Measurements from ENCODE around the gene TAF10. TPM values are rescaled to one million over a fixed set of nuclear protein-coding genes. Genes with fewer than 3 reads are reported as not detected.

The TAF10 gene
- total and polyA plus RNA-seq, 2 of the 13 experiments (the other 11 are each of a cell fraction or from before 2014, with no cell fraction given): 71.3 to 134 TPM

DNA sequence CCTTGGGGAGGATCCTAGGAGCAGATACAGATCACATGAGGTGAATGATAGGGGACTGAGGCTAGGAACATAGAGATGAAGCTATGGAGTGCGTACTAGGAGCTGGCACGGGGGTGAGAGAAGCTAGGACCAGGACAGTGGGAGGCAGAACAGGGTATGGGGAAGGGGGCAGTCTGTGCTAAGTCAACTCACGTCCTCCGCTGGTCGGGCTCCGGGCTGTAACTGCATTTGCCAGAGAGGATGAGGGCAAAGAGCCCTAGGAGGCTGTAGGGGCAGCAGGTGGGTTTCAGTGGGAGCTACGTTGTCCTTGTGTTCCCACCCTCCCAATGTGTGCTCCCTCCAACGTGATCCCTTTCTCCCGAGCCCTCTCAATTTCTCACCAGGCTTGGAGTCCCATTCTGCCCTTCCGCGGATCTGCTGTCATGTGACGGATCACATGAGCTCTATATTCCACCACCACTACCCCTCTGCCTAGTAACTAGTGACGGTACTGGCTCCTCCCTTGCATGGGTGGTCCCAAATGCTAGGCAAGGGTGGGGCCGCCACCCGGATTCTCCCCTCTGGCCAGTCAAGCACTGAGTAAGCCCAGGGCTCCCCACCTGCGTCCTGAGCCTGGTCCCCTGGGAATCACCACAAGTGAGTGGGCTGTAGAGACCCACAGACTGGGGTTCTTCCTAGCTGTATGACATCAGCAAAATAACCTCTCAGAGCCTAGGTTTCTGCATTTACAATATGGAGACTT is 7.2 kb upstream of the TAF10 start, which contains the start of gene TPP1 (continued):
- TF ChIP-seq FOXM1 (CRISPR knock-in tag; IDR thresholded peaks at IDR 0.05): no peak
- no peak for TF ChIP-seq ZNF180 (CRISPR knock-in tag; IDR thresholded peaks at IDR 0.05; ENCODE audit: borderline replicate concordance, low read depth)
- no peak for TF ChIP-seq ZNF10 (CRISPR knock-in tag; IDR thresholded peaks at IDR 0.05; ENCODE audit: borderline replicate concordance, low read depth)
- peak; percentile 59 for TF ChIP-seq XRCC5 (optimal IDR thresholded peaks at IDR 0.05; ENCODE audit: low read length)
- TF ChIP-seq, protein P1, sequence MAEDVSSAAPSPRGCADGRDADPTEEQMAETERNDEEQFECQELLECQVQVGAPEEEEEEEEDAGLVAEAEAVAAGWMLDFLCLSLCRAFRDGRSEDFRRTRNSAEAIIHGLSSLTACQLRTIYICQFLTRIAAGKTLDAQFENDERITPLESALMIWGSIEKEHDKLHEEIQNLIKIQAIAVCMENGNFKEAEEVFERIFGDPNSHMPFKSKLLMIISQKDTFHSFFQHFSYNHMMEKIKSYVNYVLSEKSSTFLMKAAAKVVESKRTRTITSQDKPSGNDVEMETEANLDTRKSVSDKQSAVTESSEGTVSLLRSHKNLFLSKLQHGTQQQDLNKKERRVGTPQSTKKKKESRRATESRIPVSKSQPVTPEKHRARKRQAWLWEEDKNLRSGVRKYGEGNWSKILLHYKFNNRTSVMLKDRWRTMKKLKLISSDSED (CRISPR knock-in tag; IDR thresholded peaks at IDR 0.05): no peak
- peak; percentile 77 for TF ChIP-seq ELF1 (CRISPR knock-in tag; IDR thresholded peaks at IDR 0.05)
- TF ChIP-seq HNRNPUL1 (IDR thresholded peaks at IDR 0.05; ENCODE audit: low read depth, low read length): no peak
- TF ChIP-seq NCOR1 (IDR thresholded peaks at IDR 0.05; ENCODE audit: borderline replicate concordance, low read length): no peak
- TF ChIP-seq FIP1L1 (IDR thresholded peaks at IDR 0.05; ENCODE audit: borderline replicate concordance, insufficient read depth, low read depth, low read length): no peak
- TF ChIP-seq, protein P2, sequence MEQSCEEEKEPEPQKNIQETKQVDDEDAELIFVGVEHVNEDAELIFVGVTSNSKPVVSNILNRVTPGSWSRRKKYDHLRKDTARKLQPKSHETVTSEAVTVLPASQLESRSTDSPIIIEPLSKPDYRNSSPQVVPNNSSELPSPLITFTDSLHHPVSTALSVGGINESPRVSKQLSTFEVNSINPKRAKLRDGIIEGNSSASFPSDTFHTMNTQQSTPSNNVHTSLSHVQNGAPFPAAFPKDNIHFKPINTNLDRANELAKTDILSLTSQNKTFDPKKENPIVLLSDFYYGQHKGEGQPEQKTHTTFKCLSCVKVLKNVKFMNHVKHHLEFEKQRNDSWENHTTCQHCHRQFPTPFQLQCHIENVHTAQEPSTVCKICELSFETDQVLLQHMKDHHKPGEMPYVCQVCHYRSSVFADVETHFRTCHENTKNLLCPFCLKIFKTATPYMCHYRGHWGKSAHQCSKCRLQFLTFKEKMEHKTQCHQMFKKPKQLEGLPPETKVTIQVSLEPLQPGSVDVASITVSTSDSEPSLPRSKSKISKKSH (CRISPR knock-in tag; IDR thresholded peaks at IDR 0.05; ENCODE audit: borderline replicate concordance): no peak
- TF ChIP-seq ZNF772 (CRISPR knock-in tag; IDR thresholded peaks at IDR 0.05): 0 out of 2 replicates have a peak, but pooled peaks have one; percentile 64
- TF ChIP-seq KLF9 (CRISPR knock-in tag; IDR thresholded peaks at IDR 0.05; ENCODE audit: low read depth): no peak
- TF ChIP-seq, protein P3, sequence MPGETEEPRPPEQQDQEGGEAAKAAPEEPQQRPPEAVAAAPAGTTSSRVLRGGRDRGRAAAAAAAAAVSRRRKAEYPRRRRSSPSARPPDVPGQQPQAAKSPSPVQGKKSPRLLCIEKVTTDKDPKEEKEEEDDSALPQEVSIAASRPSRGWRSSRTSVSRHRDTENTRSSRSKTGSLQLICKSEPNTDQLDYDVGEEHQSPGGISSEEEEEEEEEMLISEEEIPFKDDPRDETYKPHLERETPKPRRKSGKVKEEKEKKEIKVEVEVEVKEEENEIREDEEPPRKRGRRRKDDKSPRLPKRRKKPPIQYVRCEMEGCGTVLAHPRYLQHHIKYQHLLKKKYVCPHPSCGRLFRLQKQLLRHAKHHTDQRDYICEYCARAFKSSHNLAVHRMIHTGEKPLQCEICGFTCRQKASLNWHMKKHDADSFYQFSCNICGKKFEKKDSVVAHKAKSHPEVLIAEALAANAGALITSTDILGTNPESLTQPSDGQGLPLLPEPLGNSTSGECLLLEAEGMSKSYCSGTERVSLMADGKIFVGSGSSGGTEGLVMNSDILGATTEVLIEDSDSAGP (CRISPR knock-in tag; IDR thresholded peaks at IDR 0.05; ENCODE audit: borderline replicate concordance): peak; percentile 76
- TF ChIP-seq YY1 (IDR thresholded peaks at IDR 0.05; ENCODE audit: insufficient read depth, insufficient replicate concordance, low read depth, low read length): no peak
- TF ChIP-seq YEATS4 (CRISPR knock-in tag; IDR thresholded peaks at IDR 0.05; ENCODE audit: borderline replicate concordance): peak; percentile 65
- TF ChIP-seq, protein P4, sequence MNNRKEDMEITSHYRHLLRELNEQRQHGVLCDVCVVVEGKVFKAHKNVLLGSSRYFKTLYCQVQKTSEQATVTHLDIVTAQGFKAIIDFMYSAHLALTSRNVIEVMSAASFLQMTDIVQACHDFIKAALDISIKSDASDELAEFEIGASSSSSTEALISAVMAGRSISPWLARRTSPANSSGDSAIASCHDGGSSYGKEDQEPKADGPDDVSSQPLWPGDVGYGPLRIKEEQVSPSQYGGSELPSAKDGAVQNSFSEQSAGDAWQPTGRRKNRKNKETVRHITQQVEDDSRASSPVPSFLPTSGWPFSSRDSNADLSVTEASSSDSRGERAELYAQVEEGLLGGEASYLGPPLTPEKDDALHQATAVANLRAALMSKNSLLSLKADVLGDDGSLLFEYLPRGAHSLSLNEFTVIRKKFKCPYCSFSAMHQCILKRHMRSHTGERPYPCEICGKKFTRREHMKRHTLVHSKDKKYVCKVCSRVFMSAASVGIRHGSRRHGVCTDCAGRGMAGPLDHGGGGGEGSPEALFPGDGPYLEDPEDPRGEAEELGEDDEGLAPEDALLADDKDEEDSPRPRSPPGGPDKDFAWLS (CRISPR knock-in tag; IDR thresholded peaks at IDR 0.05; ENCODE audit: borderline replicate concordance): no peak
- TF ChIP-seq, protein P5, sequence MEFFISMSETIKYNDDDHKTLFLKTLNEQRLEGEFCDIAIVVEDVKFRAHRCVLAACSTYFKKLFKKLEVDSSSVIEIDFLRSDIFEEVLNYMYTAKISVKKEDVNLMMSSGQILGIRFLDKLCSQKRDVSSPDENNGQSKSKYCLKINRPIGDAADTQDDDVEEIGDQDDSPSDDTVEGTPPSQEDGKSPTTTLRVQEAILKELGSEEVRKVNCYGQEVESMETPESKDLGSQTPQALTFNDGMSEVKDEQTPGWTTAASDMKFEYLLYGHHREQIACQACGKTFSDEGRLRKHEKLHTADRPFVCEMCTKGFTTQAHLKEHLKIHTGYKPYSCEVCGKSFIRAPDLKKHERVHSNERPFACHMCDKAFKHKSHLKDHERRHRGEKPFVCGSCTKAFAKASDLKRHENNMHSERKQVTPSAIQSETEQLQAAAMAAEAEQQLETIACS (CRISPR knock-in tag; IDR thresholded peaks at IDR 0.05): no peak
- no peak for TF ChIP-seq ZFX (CRISPR knock-in tag; IDR thresholded peaks at IDR 0.05; ENCODE audit: low read depth)
- TF ChIP-seq ZNF737 (CRISPR knock-in tag; IDR thresholded peaks at IDR 0.05; ENCODE audit: borderline replicate concordance): no peak
- TF ChIP-seq NONO (IDR thresholded peaks at IDR 0.05): no peak
- TF ChIP-seq NONO (CRISPR knock-in tag; conservative IDR thresholded peaks at IDR 0.05): peak; percentile 30; the same call in 1 of the 2 replicates
- TF ChIP-seq ZNF3 (CRISPR knock-in tag; IDR thresholded peaks at IDR 0.05): no peak

All from HepG2 (cell line).